SH-SY5Y (cell line): ENCODE results near the gene BCKDHB.

Source experiments
- GATA2 ChIP-seq: IDR thresholded peaks from 2 replicates; pipeline ENCODE4 v1.6.1; 2011; ENCODE audit warnings: mild to moderate bottlenecking, low read depth, low read length
- GATA3 ChIP-seq: IDR thresholded peaks from 2 replicates; pipeline ENCODE4 v1.6.1; 2011; ENCODE audit warnings: low read depth, mild to moderate bottlenecking, low read length, moderate library complexity

GRCh38 chr6:80338201-80338836 lies 231.8 kb downstream of the BCKDHB start:
- TF ChIP-seq GATA2 (no peak), GATA3 (no peak)
